ENCODE data around the gene FXR2.
"Not testable (repeated sequence)": the region's sequence is repeated elsewhere in the genome, so short reads cannot be mapped to it uniquely, and the experiment has no call there.

FXR2 gene

DNA sequence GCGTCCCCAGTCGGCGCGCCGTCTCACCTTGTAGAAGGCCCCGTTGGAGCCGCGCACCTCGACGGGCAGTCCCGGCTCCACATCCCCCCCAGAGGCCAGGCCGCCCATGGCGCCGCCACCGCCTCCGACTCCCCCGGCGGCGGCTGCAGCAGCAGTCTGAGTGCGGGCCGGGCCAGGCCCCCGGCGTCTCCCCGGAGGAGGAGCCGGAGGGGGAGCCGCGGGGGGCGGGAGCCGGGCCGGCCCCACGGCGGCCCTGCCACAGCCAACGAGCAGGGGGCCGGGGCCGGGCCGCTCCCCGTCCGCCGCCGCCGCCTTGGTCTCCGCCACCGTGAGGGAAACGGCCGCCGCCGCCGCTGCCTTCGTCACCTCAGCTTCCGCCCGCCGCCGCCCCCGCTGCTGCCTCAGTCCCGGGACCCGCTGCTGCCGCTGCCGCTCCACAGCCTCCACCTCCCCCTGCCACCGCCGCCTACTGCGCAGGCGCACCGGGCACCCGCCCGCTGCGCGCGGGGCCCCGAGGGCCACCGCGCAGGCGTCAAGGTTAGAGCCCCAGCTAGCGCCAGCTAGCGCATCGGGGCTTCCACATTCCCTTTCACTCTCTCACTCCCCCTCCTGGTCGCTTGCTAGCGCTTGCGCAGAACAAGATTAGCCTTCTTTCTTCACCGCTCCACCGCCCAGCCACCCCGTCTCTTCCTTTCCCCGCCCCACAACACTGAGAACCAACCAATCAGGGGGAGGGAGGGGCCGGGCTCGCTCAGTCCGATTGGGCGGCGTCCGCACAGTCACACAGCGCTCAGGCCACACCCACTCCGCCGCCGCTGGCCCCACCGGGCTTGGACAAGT lies at the start of gene FXR2:
FXR2 (minus strand) TSS at position 473 of the 840 bp plus-strand sequence; CDS start at position 108, 365 bp downstream.
- peak; percentile 91 to 100 (median 99) for DNase-seq

- DNase-seq: peak in 52 of 58 donors; percentile 22 to 90 (median 66)
Observed at GRCh38 chr17:7656958-7657609, 42.4 kb upstream of the FXR2 start.

- no peak for DNase-seq
Observed at GRCh38 chr17:7655541-7655840, 40.8 kb upstream of the FXR2 start.

- DNase-seq: peak in 2 of 58 donors; percentile 4 to 40
Observed at GRCh38 chr17:7654832-7655540, 40.3 kb upstream of the FXR2 start.

GRCh38 chr17:7652388-7653356 lies 38.0 kb upstream of the FXR2 start:
- peak in 3 of 58 donors; percentile 10 to 21 (median 11) for DNase-seq

DNA sequence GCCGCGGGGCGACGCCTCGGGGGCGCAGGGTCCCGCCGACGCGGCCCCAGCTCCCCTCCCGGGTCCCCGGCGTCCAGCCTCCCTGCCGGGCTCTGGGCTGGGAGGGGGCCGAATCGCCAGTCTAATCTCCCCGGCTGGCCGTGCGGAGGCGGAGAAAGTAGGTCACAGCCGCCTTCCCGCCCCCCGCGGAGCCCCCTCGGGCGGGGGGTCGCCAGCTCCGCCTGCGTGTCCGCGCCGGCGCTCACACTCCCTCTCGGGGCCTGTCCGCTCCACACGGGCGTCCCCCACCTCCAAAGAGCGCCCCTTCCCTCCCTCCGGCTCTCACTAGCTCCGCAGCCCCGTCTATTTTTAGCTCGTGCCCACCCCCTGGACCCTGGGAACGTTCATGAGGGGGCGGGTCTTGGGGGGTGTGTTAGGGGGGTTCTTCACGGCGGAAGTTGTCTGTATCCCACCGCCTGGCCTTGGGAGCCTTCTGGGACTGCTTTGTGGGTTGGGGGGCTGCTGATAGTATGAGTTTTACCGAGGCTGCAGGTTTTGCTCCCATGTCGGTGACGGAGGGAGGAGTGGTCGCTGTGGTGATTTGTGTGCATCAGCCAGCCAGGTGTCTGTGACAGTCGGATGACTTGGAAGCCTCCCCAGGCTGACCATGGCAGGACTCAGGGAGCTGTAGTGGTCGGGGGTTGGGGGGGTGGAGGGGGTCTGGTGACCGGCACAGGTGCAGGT lies 37.1 kb upstream of the FXR2 start:
- DNase-seq: peak in 37 of 58 donors; percentile 11 to 65 (median 37)

DNA sequence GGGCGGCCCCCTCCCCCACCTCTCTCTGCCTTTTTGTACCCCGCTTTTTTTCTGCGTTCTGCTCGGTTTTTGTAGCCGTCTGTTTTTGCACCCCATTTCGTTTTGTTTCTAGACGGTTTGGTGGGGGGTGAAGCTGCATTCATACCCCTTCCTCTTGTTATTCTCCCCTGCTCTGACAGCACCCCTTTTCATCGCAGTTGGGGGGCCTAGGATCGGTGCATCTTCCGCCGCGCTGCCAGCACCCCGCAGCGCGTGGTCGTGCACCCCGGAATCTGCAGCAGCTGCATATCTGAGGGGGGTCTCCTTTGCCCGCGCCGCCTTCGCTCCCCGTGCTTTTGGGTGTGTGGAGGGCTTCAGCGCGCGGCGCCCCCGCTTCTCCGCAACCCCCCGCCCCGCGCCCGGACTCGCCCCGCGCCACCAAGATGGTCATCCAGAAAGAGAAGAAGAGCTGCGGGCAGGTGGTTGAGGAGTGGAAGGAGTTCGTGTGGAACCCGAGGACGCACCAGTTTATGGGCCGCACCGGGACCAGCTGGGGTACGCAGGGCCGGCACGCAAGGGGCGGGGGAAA lies 36.5 kb upstream of the FXR2 start:
- no peak for DNase-seq

DNA sequence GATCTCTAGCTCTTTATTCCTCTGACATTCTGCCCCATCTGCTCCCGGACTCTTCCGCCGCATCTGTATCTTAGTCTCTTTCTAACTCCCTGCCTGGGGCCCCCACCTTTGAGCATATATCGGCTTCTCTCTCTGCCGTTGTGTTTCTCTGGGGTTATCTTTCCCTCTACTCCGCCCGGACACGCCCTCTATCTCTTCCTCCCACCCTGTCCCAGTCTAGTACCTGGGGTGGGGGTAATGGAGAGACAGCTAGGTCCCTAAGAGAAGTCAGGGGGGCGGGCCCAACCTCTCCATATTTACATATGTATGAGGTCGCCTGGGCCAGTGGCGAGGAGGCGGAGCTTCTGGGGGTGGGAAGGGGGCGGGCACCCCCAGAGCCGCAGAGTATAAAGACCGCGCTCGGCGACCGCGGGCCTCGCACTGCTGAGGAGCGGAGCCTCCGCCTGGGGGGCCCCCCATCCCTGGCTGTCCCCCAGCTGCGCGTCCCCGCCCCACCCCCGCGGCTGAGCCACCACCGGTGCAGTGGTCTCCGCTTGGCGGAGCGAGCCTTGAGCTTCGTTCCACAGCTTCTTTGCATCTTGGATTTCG lies 35.9 kb upstream of the FXR2 start, which contains the start of gene ATP1B2:
ATP1B2 (plus strand) TSS at position 418 of the 588 bp plus-strand sequence. CDS start 593 bp downstream, outside the sequence.
- DNase-seq: peak in 53 of 58 donors; percentile 23 to 84 (median 67)

- DNase-seq: no peak
Observed at GRCh38 chr17:7647018-7647417, 32.3 kb upstream of the FXR2 start.

GRCh38 chr17:7646457-7646856 lies 31.8 kb upstream of the FXR2 start:
- no peak for DNase-seq

DNA sequence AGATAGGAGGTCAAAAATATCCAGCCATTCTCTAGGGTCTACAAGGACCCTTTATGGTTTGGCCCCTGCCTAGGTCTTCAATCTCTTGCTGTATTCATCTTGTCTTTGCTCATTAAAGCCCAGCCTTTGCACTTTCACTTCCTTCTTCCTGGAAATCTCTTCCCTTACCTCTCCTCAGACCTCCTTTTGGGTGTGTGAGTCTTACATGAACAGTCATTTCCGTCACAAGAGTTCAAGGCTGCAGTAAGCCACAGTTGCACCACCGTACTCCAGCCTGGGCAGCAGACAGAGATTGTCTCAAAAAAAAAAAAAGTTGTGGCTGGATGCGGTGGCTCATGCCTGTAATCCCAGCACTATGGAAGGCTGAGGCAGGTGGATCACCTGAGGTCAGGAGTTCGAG lies 30.1 kb upstream of the FXR2 start:
- no peak for DNase-seq

- not testable (repeated sequence) for DNase-seq
Observed at GRCh38 chr17:7641635-7642034, 26.9 kb upstream of the FXR2 start.

DNA sequence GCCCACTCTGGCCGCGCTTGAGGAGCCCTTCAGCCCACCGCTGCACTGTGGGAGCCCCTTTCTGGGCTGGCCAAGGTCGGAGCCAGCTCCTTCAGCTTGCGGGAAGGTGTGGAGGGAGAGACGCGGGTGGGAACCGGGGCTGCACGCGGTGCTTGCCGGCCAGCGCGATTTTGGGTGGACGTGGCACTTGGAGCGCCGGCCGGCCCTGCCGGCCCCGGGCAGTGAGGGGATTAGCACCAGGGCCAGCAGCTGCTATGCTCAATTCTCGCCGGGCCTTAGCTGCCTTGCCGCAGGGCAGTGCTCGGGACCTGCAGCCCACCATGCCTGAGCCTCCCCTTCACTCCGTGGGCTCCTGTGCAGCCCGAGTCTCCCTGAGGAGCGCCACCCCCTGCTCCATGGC lies 26.1 kb upstream of the FXR2 start:
- DNase-seq: no peak

- DNase-seq: no peak
Observed at GRCh38 chr17:7636163-7636562, 21.5 kb upstream of the FXR2 start.

- DNase-seq: peak in 34 of 58 donors; percentile 7 to 60 (median 40)
Observed at GRCh38 chr17:7634384-7634783, 19.7 kb upstream of the FXR2 start.

GRCh38 chr17:7633093-7633492 lies 18.4 kb upstream of the FXR2 start:
- no peak for DNase-seq

DNA sequence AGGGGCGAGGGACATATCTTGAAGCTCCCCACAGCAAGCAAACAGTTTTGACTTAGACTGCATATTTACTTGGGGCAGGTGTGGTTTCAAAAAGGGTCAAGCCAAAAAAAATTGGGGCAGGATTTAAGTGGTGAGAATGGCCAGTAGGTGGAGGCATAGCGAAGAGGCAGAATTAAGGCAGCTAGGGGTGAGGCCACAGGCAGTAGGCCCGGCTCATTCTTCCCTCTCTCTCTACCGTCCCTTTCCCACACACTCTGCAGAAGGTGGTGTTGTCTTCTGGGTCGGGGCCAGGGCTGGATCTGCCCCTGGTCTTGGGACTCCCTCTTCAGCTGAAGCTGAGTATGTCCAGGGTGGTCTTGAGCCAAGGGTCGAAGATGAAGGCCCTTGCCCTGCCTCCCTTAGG lies 17.8 kb upstream of the FXR2 start:
- DNase-seq: peak in 2 of 58 donors; percentile 11 to 18

GRCh38 chr17:7631398-7632380 lies 17.0 kb upstream of the FXR2 start:
- no peak for DNase-seq
